Trophoblast cell (in vitro differentiated cells and primary cell): ENCODE results near the gene ARHGAP9. TPM values are rescaled to one million over a fixed set of nuclear protein-coding genes. Genes with fewer than 3 reads are reported as not detected.

Experiments used
- DNase-seq, 2 donors: peaks; one replicate each; pipeline ENCODE4 v3.0.0-alpha.2; 2016
- H2AFZ ChIP-seq: 2 replicates; pipeline ENCODE4 v1.6.1; 2013; ENCODE audit warnings: low read length, moderate library complexity, mild to moderate bottlenecking; ENCODE audit not compliant: insufficient read depth, poor library complexity
- H2AK5ac ChIP-seq: 2 replicates; pipeline ENCODE4 v1.6.1; 2013; ENCODE audit warnings: mild to moderate bottlenecking, low read length
- H2BK120ac ChIP-seq: 2 replicates; pipeline ENCODE4 v1.6.1; 2013; ENCODE audit warnings: low read length, mild to moderate bottlenecking, moderate library complexity; ENCODE audit not compliant: insufficient read depth, poor library complexity
- H2BK12ac ChIP-seq: 2 replicates; pipeline ENCODE4 v1.6.1; 2013; ENCODE audit warnings: mild to moderate bottlenecking, low read length, moderate library complexity
- H2BK5ac ChIP-seq: 2 replicates; pipeline ENCODE4 v1.6.1; 2013; ENCODE audit warnings: low read length, low read depth, moderate library complexity, mild to moderate bottlenecking; ENCODE audit not compliant: poor library complexity
- H3K14ac ChIP-seq: 2 replicates; pipeline ENCODE4 v1.6.1; 2013; ENCODE audit warnings: mild to moderate bottlenecking, low read length
- H3K18ac ChIP-seq: 2 replicates; pipeline ENCODE4 v1.6.1; 2013; ENCODE audit warnings: mild to moderate bottlenecking, low read length
- H3K23ac ChIP-seq: 2 replicates; pipeline ENCODE4 v1.6.1; 2013; ENCODE audit warnings: low read length
- H3K27ac ChIP-seq: 2 replicates; pipeline ENCODE4 v1.5.1; 2013; ENCODE audit warnings: low read depth, mild to moderate bottlenecking, inconsistent platforms, low read length, moderate library complexity
- H3K27me3 ChIP-seq: 2 replicates; pipeline ENCODE4 v1.6.1; 2013; ENCODE audit warnings: inconsistent platforms, mild to moderate bottlenecking, low read length, moderate library complexity; ENCODE audit not compliant: insufficient read depth
- H3K36me3 ChIP-seq, 2 experiments: 1 replicate in 1 of 2; 2 replicates in 1 of 2; pipeline ENCODE4 v1.6.1; 2013; ENCODE audit warnings: low read length in 2 of 2, mild to moderate bottlenecking in 2 of 2, moderate library complexity in 1 of 2; ENCODE audit not compliant: insufficient read depth in 2 of 2, control insufficient read depth in 1 of 2
- H3K4ac ChIP-seq: 2 replicates; pipeline ENCODE4 v1.6.1; 2013; ENCODE audit warnings: low read depth, mild to moderate bottlenecking, low read length, moderate library complexity
- H3K4me1 ChIP-seq, 2 experiments: 1 replicate in 1 of 2; 2 replicates in 1 of 2; pipeline ENCODE4 v1.6.1; 2013; ENCODE audit warnings: low read length in 2 of 2, mild to moderate bottlenecking in 2 of 2, moderate library complexity in 1 of 2; ENCODE audit not compliant: insufficient read depth in 2 of 2, control insufficient read depth in 1 of 2
- H3K4me2 ChIP-seq: 2 replicates; pipeline ENCODE4 v1.6.1; 2013; ENCODE audit warnings: inconsistent platforms, mild to moderate bottlenecking, low read length, moderate library complexity
- H3K4me3 ChIP-seq: 2 replicates; pipeline ENCODE4 v1.5.1; 2013; ENCODE audit warnings: mild to moderate bottlenecking, low read depth, low read length, inconsistent platforms
- H3K79me1 ChIP-seq: one replicate; pipeline ENCODE4 v1.6.1; 2013; ENCODE audit warnings: low read length
- H3K79me2 ChIP-seq: 2 replicates; pipeline ENCODE4 v1.6.1; 2013; ENCODE audit warnings: low read length, mild to moderate bottlenecking; ENCODE audit not compliant: control insufficient read depth, insufficient read depth, poor library complexity
- H3K9ac ChIP-seq: 2 replicates; pipeline ENCODE4 v1.6.1; 2013; ENCODE audit warnings: mild to moderate bottlenecking, low read length
- H3K9me3 ChIP-seq: 2 replicates; pipeline ENCODE4 v1.6.1; 2013; ENCODE audit warnings: low read depth, mild to moderate bottlenecking, control low read depth, inconsistent platforms, low read length; ENCODE audit not compliant: insufficient read depth
- H4K12ac ChIP-seq: 2 replicates; pipeline ENCODE4 v1.6.1; 2013; ENCODE audit warnings: low read depth, mild to moderate bottlenecking, low read length, moderate library complexity
- H4K8ac ChIP-seq: 2 replicates; pipeline ENCODE4 v1.6.1; 2013; ENCODE audit warnings: low read depth, mild to moderate bottlenecking, low read length, moderate library complexity
- H4K91ac ChIP-seq: one replicate; pipeline ENCODE4 v1.6.1; 2013; ENCODE audit warnings: low read depth, mild to moderate bottlenecking, low read length, moderate library complexity
- WGBS: extraction: QIAGEN DNeasy Blood & Tissue Kit; methylation state at CpG from one replicate; pipeline ENCODE4 v1.1.7; 2013; ENCODE audit warnings: missing lambda C conversion rate; ENCODE audit not compliant: insufficient read length, insufficient coverage; ENCODE audit errors: extremely low coverage; 5-methylcytosine and 5-hydroxymethylcytosine counted together
- polyA plus RNA-seq: library from polyadenylated mRNA; stranded (reverse); fragments of 200-250 nt; gene quantifications from 2 replicates; pipeline ENCODE4 v1.2.3, GENCODE V29; 2013

The ARHGAP9 gene
- 0.26 and 0.49 TPM in 2 replicates for polyA plus RNA-seq

- no peak within 1 kb of the TSS for H3K14ac ChIP-seq
- no peak within 1 kb of the TSS for H3K27ac ChIP-seq
- H2BK12ac ChIP-seq, result no peak within 1 kb of the TSS
- H3K9ac ChIP-seq, result no peak within 1 kb of the TSS
- H3K9me3 ChIP-seq, result no peaks in the 10 kb centered on the region
- peaks cover 11 to 13% of the 10 kb centered on the region in 2 experiments for H3K4me1 ChIP-seq
- H2AFZ ChIP-seq, result no peak within 1 kb of the TSS
- H2BK120ac ChIP-seq, result no peak within 1 kb of the TSS
- no peak within 1 kb of the TSS for H3K18ac ChIP-seq
- H3K79me2 ChIP-seq, result no peaks in the 10 kb centered on the region
- no peak within 1 kb of the TSS for H4K8ac ChIP-seq
- peaks cover 22% of the 10 kb centered on the region for H3K27me3 ChIP-seq
- H3K4me2 ChIP-seq, result no peak within 1 kb of the TSS
- H4K12ac ChIP-seq, result no peak within 1 kb of the TSS
- DNase-seq, result no peak
- no peak within 1 kb of the TSS for H2BK5ac ChIP-seq
- H3K4me3 ChIP-seq, result no peak within 1 kb of the TSS
- no peak within 1 kb of the TSS for H2AK5ac ChIP-seq
- H3K4ac ChIP-seq, result no peak within 1 kb of the TSS
- no CpG with 5 or more reads among the region's 6 CpGs for WGBS
- H3K36me3 ChIP-seq, result no peaks in the 10 kb centered on the region
- no peak within 1 kb of the TSS for H4K91ac ChIP-seq
- no peak within 1 kb of the TSS for H3K23ac ChIP-seq
- H3K79me1 ChIP-seq, result no peaks in the 10 kb centered on the region
Measured at GRCh38 chr12:57479376-57480115, at the start of gene ARHGAP9. TSS of gene ARHGAP9 (minus strand) at chr12:57479866. CDS start at chr12:57479406, 460 bp downstream.

- Histone ChIP-seq H3K4me3 (no peak overlapping the region), H3K23ac (no peak overlapping the region), H2AK5ac (no peak overlapping the region), H3K27ac (no peak overlapping the region), H3K79me1 (no peaks in the 10 kb centered on the region), H4K12ac (no peak overlapping the region), H3K9ac (no peak overlapping the region), H2BK12ac (no peak overlapping the region), H4K91ac (no peak overlapping the region), H4K8ac (no peak overlapping the region), H3K36me3 (peaks cover 79 to 90% of the 10 kb centered on the region in 2 experiments), H3K9me3 (no peaks in the 10 kb centered on the region), H2AFZ (no peak overlapping the region), H3K14ac (no peak overlapping the region), H3K18ac (no peak overlapping the region), H2BK120ac (no peak overlapping the region), H3K4me2 (no peak overlapping the region), H3K79me2 (peaks cover 2% of the 10 kb centered on the region), H3K27me3 (no peaks in the 10 kb centered on the region), H3K4me1 (peaks cover 4 to 11% of the 10 kb centered on the region in 2 experiments), H3K4ac (no peak overlapping the region), H2BK5ac (no peak overlapping the region)
- DNase-seq, result no peak
- no CpG with 5 or more reads among the region's 10 CpGs for WGBS
Measured at GRCh38 chr12:57528831-57529555, 49.3 kb upstream of the ARHGAP9 start.

GRCh38 chr12:57528176-57528575 lies 48.5 kb upstream of the ARHGAP9 start:
- no peak overlapping the region for H3K4ac ChIP-seq
- DNase-seq, result no peak
- peaks cover 10 to 17% of the 10 kb centered on the region in 2 experiments for H3K4me1 ChIP-seq
- no peak overlapping the region for H3K14ac ChIP-seq
- H3K36me3 ChIP-seq, result peaks cover 74 to 87% of the 10 kb centered on the region in 2 experiments
- peaks cover 9% of the 10 kb centered on the region for H3K79me2 ChIP-seq
- H4K91ac ChIP-seq, result no peak overlapping the region
- H4K12ac ChIP-seq, result no peak overlapping the region
- no peak overlapping the region for H3K23ac ChIP-seq
- no peak overlapping the region for H2BK5ac ChIP-seq
- no peak overlapping the region for H2AK5ac ChIP-seq
- H3K9me3 ChIP-seq, result no peaks in the 10 kb centered on the region
- no peak overlapping the region for H2BK120ac ChIP-seq
- peaks cover 3% of the 10 kb centered on the region for H3K79me1 ChIP-seq
- H3K27me3 ChIP-seq, result no peaks in the 10 kb centered on the region
- H3K18ac ChIP-seq, result no peak overlapping the region
- H3K4me2 ChIP-seq, result no peak overlapping the region
- H2BK12ac ChIP-seq, result no peak overlapping the region
- WGBS, result no CpG with 5 or more reads among the region's 12 CpGs
- no peak overlapping the region for H3K4me3 ChIP-seq
- H3K9ac ChIP-seq, result no peak overlapping the region
- H4K8ac ChIP-seq, result no peak overlapping the region
- H2AFZ ChIP-seq, result no peak overlapping the region
- no peak overlapping the region for H3K27ac ChIP-seq

DNA sequence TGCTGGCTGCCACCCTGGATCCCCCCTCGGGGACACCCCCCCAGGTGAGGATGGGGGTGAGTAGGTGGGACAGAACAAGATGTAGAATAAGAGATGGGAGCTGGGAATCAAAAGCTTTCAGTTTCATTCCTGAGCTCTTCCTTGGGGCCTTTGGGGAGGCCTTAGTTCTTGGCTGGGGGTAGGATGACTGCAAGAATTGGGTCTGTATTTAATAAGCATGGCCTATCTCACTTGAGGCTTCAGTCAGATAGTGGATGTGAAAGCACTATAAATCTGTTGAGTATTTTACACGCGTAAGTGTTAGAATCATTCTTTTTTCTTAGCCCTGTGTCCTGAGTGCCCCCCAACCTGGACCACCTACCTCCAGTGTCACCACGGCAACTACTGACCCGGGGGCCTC lies 47.5 kb upstream of the ARHGAP9 start:
- no peak overlapping the region for H3K18ac ChIP-seq
- no CpG with 5 or more reads among the region's 5 CpGs for WGBS
- DNase-seq, result no peak
- no peak overlapping the region for H3K14ac ChIP-seq
- no peak overlapping the region for H3K23ac ChIP-seq
- H3K9me3 ChIP-seq, result no peaks in the 10 kb centered on the region
- no peaks in the 10 kb centered on the region for H3K27me3 ChIP-seq
- H3K79me2 ChIP-seq, result peaks cover 13% of the 10 kb centered on the region
- H4K12ac ChIP-seq, result no peak overlapping the region
- no peak overlapping the region for H2AK5ac ChIP-seq
- no peak overlapping the region for H3K4me3 ChIP-seq
- no peak overlapping the region for H2BK5ac ChIP-seq
- peaks cover 67 to 77% of the 10 kb centered on the region in 2 experiments for H3K36me3 ChIP-seq
- no peak overlapping the region for H2BK12ac ChIP-seq
- no peak overlapping the region for H3K4me2 ChIP-seq
- H3K4ac ChIP-seq, result no peak overlapping the region
- H3K9ac ChIP-seq, result no peak overlapping the region
- H3K27ac ChIP-seq, result no peak overlapping the region
- H2AFZ ChIP-seq, result no peak overlapping the region
- H4K8ac ChIP-seq, result no peak overlapping the region
- H3K79me1 ChIP-seq, result peaks cover 12% of the 10 kb centered on the region
- H4K91ac ChIP-seq, result no peak overlapping the region
- H3K4me1 ChIP-seq, result peaks cover 10 to 19% of the 10 kb centered on the region in 2 experiments
- H2BK120ac ChIP-seq, result no peak overlapping the region
